ENCODE measurements around the gene SLC5A3. TPM values are rescaled to one million over a fixed set of nuclear protein-coding genes. Genes with fewer than 3 reads are reported as not detected.
A peak's percentile ranks its signal among the peaks of the same experiment; 100 is the strongest.

The SLC5A3 gene
- polyA plus RNA-seq, 3 donors, result 1.2 to 3.3 (median 1.6) TPM

DNA sequence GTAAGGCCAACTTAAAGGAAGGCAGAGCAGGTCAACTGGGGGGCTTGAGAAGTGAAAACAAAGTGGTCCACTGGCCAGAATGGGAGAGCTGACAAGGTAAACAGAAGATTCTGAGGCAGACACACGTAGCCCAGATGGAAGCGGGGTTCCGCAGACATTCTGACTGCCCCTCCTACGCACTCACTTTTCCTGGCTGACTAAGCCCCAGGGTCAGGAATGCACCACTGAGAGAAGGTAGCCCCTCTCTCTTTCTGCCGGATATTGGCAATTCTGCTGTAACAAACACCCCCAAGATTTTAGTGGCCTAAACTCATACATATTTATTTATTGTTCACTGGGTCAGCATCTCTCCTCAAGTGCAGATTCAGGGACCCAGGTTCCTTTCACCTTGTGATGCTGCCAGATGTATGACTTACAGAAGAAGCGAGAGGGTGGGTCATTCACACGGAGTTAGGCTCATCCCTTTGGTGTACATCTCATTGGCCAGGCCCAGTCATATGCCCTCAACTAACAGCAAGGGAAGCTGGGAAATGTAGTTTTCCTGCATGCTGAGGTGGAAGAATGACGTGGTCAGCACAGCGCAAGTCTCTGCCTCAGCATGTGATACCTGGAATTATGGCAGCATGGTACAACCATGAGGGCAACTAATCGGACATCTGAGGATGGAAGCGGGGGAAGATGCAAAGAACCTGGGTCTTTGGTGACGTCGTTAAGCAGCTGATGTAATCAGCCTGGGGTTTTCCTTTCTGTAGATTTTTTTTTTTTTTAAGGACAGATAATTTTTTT is 43.4 kb upstream of the SLC5A3 start:
- Histone ChIP-seq H3K79me2 (ENCODE audit: insufficient read depth, low read length) (no peaks in the 10 kb centered on the region), H4K20me1 (ENCODE audit: insufficient read depth, low read length) (no peaks in the 10 kb centered on the region), H3K9ac (ENCODE audit: insufficient read depth, low read length, poor library complexity, severe bottlenecking) (no peak overlapping the region), H3K27ac (ENCODE audit: low read depth in 1 of 2, low read length in 2 of 2) (no peak overlapping the region), H3K4me1 (ENCODE audit: control insufficient read depth in 1 of 2, insufficient read depth in 2 of 2, low read length in 2 of 2) (peaks cover 12% of the 10 kb centered on the region in 2 donors), H3K4me3 (replicated peaks in 1 of 3; ENCODE audit: low read depth in 2 of 3, low read length in 3 of 3) (no peak overlapping the region), H2AFZ (ENCODE audit: insufficient read depth, low read depth, low read length, poor library complexity, severe bottlenecking) (no peak overlapping the region), H3K9me3 (replicated peaks in 1 of 2; ENCODE audit: control insufficient read depth in 1 of 2, insufficient read depth in 1 of 2, low read length in 2 of 2) (no peaks in the 10 kb centered on the region), H3K36me3 (replicated peaks in 1 of 2; ENCODE audit: control insufficient read depth in 1 of 2, insufficient read depth in 2 of 2, low read length in 2 of 2) (no peaks in the 10 kb centered on the region), H3K27me3 (ENCODE audit: control insufficient read depth in 2 of 2, insufficient read depth in 2 of 2, low read length in 2 of 2) (peaks cover 0 to 2% of the 10 kb centered on the region in 2 donors), H3K4me2 (replicated peaks; ENCODE audit: extremely low read depth, low read length, poor library complexity, severe bottlenecking) (no peak overlapping the region)
- Mint-ChIP-seq H3K36me3 (no peaks in the 10 kb centered on the region), H3K4me3 (peak overlapping the region in 1 of 2 donors; percentile 89), H3K27ac (peak overlapping the region in 2 of 7 donors; percentile 30 to 79), H3K27me3 (ENCODE audit: low read depth in 3 of 3) (peaks cover 1 to 14% (median 5%) of the 10 kb centered on the region in 3 donors), H3K9me3 (no peaks in the 10 kb centered on the region), H3K4me1 (peaks cover 7% of the 10 kb centered on the region)
- WGBS (ENCODE audit: insufficient coverage), result 75% methylated on average over 8 of the region's 13 CpGs
- intact Hi-C loops (cut with micrococcal nuclease), result loop anchor here in 1 of 2 donors (10.0 kb wide), 1 partner anchor 85 kb away; no protein-coding TSS in a partner anchor
- TF ChIP-seq, protein P1, sequence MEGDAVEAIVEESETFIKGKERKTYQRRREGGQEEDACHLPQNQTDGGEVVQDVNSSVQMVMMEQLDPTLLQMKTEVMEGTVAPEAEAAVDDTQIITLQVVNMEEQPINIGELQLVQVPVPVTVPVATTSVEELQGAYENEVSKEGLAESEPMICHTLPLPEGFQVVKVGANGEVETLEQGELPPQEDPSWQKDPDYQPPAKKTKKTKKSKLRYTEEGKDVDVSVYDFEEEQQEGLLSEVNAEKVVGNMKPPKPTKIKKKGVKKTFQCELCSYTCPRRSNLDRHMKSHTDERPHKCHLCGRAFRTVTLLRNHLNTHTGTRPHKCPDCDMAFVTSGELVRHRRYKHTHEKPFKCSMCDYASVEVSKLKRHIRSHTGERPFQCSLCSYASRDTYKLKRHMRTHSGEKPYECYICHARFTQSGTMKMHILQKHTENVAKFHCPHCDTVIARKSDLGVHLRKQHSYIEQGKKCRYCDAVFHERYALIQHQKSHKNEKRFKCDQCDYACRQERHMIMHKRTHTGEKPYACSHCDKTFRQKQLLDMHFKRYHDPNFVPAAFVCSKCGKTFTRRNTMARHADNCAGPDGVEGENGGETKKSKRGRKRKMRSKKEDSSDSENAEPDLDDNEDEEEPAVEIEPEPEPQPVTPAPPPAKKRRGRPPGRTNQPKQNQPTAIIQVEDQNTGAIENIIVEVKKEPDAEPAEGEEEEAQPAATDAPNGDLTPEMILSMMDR (IDR thresholded peaks at IDR 0.05), result no peak
- peak; percentile 43 to 73 (median 47) for DNase-seq

DNA sequence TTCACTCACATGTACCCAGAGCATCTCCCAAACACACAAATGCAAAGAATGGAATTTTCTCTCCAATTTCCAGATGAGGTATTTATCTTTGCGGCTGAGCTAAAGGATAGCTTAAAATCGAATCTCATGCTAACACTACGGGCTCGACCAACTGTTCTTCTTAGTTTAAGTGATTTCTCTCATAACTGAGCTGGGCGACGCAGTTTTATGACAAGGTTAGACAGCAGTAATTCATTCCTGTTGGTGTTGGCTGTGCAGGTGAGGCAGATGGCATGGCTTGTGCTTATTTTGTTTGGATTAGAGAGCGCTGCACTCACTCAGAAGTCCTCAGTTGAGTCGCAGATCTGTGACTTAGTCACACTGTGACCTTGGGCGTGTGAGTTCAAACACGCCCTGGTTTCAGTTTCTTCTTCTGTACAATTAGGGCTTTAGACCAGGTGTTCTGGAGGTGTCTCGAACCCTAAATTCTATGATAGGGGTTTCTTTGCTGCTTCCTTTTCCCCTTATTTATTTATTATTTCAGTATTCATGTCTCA is 41.5 kb upstream of the SLC5A3 start:
- H3K79me2 ChIP-seq (ENCODE audit: insufficient read depth, low read length), result no peaks in the 10 kb centered on the region
- H3K36me3 Mint-ChIP-seq, result no peaks in the 10 kb centered on the region
- H3K4me3 ChIP-seq (replicated peaks in 1 of 3; ENCODE audit: low read depth in 2 of 3, low read length in 3 of 3), result no peak overlapping the region
- no peak overlapping the region for H3K4me2 ChIP-seq (replicated peaks; ENCODE audit: extremely low read depth, low read length, poor library complexity, severe bottlenecking)
- H3K36me3 ChIP-seq (replicated peaks in 1 of 2; ENCODE audit: control insufficient read depth in 1 of 2, insufficient read depth in 2 of 2, low read length in 2 of 2), result no peaks in the 10 kb centered on the region
- peaks cover 7% of the 10 kb centered on the region for H3K4me1 Mint-ChIP-seq
- no peaks in the 10 kb centered on the region for H3K9me3 ChIP-seq (replicated peaks in 1 of 2; ENCODE audit: control insufficient read depth in 1 of 2, insufficient read depth in 1 of 2, low read length in 2 of 2)
- peaks cover 0 to 6% (median 2%) of the 10 kb centered on the region in 7 donors for H3K9me3 Mint-ChIP-seq
- H3K4me3 Mint-ChIP-seq, result no peak overlapping the region
- H3K27ac Mint-ChIP-seq, result no peak overlapping the region
- no peaks in the 10 kb centered on the region for H3K4me1 ChIP-seq (ENCODE audit: control insufficient read depth in 1 of 2, insufficient read depth in 2 of 2, low read length in 2 of 2)
- TF ChIP-seq, protein P1 (IDR thresholded peaks at IDR 0.05), result no peak
- H2AFZ ChIP-seq (ENCODE audit: insufficient read depth, low read depth, low read length, poor library complexity, severe bottlenecking), result no peak overlapping the region
- H3K27me3 Mint-ChIP-seq (ENCODE audit: low read depth in 3 of 3), result peaks cover 4 to 12% (median 5%) of the 10 kb centered on the region in 3 donors
- H3K27ac ChIP-seq (ENCODE audit: low read depth in 1 of 2, low read length in 2 of 2), result no peak overlapping the region
- no peak overlapping the region for H3K9ac ChIP-seq (ENCODE audit: insufficient read depth, low read length, poor library complexity, severe bottlenecking)
- no peaks in the 10 kb centered on the region for H3K27me3 ChIP-seq (ENCODE audit: control insufficient read depth in 2 of 2, insufficient read depth in 2 of 2, low read length in 2 of 2)
- intact Hi-C loops (cut with micrococcal nuclease), result no loop called here
- DNase-seq, result no peak
- no peaks in the 10 kb centered on the region for H4K20me1 ChIP-seq (ENCODE audit: insufficient read depth, low read length)
- 92% methylated on average over 9 of the region's 11 CpGs for WGBS (ENCODE audit: insufficient coverage)

All from CD14-positive monocyte (primary cell).